IgD-negative memory B cell (primary cell): ENCODE results near the gene OXT. TPM values are rescaled to one million over a fixed set of nuclear protein-coding genes. Genes with fewer than 3 reads are reported as not detected.
"Not testable (repeated sequence)": the region's sequence is repeated elsewhere in the genome, so short reads cannot be mapped to it uniquely, and the experiment has no call there.

ENCODE experiments used
- H3K27ac Mint-ChIP-seq, 3 donors: one replicate each; pipeline ENCODE4 v1.8.0; 2020 to 2022; ENCODE audit warnings: mild to moderate bottlenecking in 3 of 3, mixed read lengths in 3 of 3, moderate library complexity in 1 of 3
- H3K27me3 Mint-ChIP-seq: one replicate; pipeline ENCODE4 v1.8.0; 2021; ENCODE audit warnings: mixed read lengths
- H3K36me3 Mint-ChIP-seq: one replicate; pipeline ENCODE4 v1.8.0; 2020; ENCODE audit warnings: mild to moderate bottlenecking, mixed read lengths
- H3K4me1 Mint-ChIP-seq, 3 donors: one replicate each; pipeline ENCODE4 v1.8.0; 2020 to 2022; ENCODE audit warnings: mixed read lengths in 3 of 3, mild to moderate bottlenecking in 1 of 3
- H3K4me3 Mint-ChIP-seq, 4 donors: one replicate each; pipeline ENCODE4 v1.8.0; 2020 to 2022; ENCODE audit warnings: mild to moderate bottlenecking in 4 of 4, mixed read lengths in 4 of 4, moderate library complexity in 3 of 4
- H3K9me3 Mint-ChIP-seq, 3 donors: one replicate each; pipeline ENCODE4 v1.8.0; 2020 to 2021; ENCODE audit warnings: mixed read lengths in 3 of 3, mild to moderate bottlenecking in 1 of 3
- polyA plus RNA-seq: library from polyadenylated mRNA; unstranded; fragments of 300-500 nt; fragmentation: Illumina TruSeq; gene quantifications from one replicate; pipeline ENCODE4 v1.2.3, GENCODE V29; 2021

Gene OXT
- polyA plus RNA-seq, 1 donor from 2014 or later: 0.59 TPM

DNA sequence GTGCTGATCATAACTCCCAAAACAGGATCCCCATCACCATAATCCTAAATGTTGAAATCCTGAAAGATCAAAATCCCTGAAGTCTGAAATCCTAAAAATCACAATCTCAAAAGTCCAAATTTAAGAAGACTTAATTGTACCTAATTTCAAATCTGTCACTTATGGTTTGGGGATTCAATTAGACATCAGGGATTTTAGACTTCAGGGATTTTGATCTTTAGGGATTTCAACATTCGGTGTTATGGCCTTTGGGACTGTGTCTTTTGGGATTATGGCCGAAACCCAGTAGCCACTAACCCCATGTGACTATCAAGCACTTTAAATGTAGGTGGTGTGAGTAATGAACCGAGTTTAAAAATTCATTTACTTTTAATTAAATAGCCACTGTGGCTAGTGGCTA is 34.8 kb downstream of the OXT start:
- Mint-ChIP-seq H3K27me3 (no peaks in the 10 kb centered on the region), H3K36me3 (peaks cover 4% of the 10 kb centered on the region), H3K4me3 (no peak overlapping the region), H3K4me1 (peaks cover 2 to 8% (median 5%) of the 10 kb centered on the region in 3 donors), H3K27ac (no peak overlapping the region), H3K9me3 (no peaks in the 10 kb centered on the region)

DNA sequence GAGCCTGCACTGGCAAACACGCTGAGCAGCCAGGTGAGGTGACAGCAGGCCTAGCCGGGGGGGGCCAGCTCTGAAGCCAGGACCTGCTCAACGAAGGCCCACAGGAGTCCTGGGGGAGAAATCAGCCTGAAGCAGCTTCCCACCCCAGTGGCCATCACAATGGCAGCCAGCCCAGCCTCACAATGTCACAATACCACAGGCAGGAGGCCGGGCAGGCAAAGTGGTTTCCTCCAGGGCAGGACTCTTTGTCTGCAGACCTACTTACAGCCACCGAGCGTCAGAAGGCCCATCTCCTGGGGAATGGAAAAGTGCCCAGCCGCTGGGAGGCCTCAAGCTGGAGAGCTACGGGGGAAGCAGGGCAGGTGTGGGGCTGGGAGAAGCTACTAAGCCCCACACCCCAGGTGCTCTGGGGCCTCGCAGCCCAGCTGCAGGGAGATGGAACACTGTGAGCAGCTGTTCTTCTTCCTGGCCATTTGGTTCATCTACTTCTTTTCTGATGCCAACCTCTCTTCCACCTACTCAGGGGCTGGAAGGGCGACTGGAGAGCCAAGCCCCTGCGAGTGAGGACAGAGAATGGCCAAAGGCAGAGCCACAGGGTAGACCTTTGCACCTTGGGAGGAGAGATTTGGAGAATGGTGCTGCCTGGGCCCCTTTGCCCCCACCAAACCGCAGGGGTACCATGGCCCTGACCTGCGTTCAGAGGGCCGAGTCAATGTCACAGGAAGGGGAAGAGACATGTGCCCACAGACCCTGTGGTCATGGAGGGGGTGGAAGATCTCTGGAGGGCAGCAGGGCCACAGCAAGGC is 35.4 kb downstream of the OXT start:
- Mint-ChIP-seq H3K4me3 (no peak overlapping the region), H3K27me3 (no peaks in the 10 kb centered on the region), H3K9me3 (no peaks in the 10 kb centered on the region)

DNA sequence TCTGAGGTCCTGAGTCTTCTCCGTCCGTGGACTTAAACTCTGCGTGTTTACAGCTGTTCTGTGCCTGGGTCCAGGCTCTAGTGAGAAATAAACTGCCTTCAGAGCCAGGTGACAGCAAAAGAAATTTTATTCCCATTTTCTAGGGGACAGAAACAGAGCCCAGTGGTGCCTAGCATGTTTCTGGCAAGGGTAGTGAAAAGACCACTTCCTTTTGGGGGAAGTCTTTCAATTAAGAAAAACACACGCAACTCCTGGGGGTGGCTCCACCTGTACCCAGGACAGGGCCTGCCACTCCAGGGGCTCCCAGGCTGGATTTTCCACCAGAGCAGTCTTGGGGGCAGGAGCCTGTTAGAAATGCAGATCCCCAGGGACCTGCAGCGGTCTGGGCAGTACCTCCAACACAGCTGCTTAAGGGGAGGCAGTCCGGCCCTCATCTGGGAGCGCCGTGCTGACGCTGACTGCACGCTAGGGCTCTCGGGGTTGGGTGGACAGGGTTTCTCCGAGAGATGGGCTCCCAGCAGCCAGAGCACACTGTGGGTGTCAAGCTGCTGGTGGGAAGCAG is 36.1 kb downstream of the OXT start:
- no peaks in the 10 kb centered on the region for H3K27me3 Mint-ChIP-seq
- no peaks in the 10 kb centered on the region for H3K9me3 Mint-ChIP-seq
- H3K4me3 Mint-ChIP-seq: no peak overlapping the region
- H3K4me1 Mint-ChIP-seq: peaks cover 2 to 5% (median 2%) of the 10 kb centered on the region in 3 donors
- H3K27ac Mint-ChIP-seq: no peak overlapping the region
- H3K36me3 Mint-ChIP-seq: peaks cover 9% of the 10 kb centered on the region

More for the DNA sequence above, 35.4 kb downstream of the OXT start:
- Mint-ChIP-seq H3K27ac (no peak overlapping the region), H3K36me3 (peaks cover 9% of the 10 kb centered on the region), H3K4me1 (peaks cover 2 to 6% (median 5%) of the 10 kb centered on the region in 3 donors)

GRCh38 chr20:3109350-3110302 is 38.2 kb downstream of the OXT start:
- Mint-ChIP-seq H3K9me3 (no peaks in the 10 kb centered on the region), H3K27ac (no peak overlapping the region), H3K27me3 (no peaks in the 10 kb centered on the region), H3K36me3 (peaks cover 15% of the 10 kb centered on the region), H3K4me1 (peaks cover 0 to 2% (median 0%) of the 10 kb centered on the region in 3 donors), H3K4me3 (no peak overlapping the region)

GRCh38 chr20:3111507-3111906 is 40.1 kb downstream of the OXT start:
- peaks cover 15% of the 10 kb centered on the region for H3K36me3 Mint-ChIP-seq
- no peaks in the 10 kb centered on the region for H3K27me3 Mint-ChIP-seq
- no peaks in the 10 kb centered on the region for H3K9me3 Mint-ChIP-seq
- H3K27ac Mint-ChIP-seq: no peak overlapping the region
- H3K4me3 Mint-ChIP-seq: no peak overlapping the region
- peaks cover 2 to 3% (median 2%) of the 10 kb centered on the region in 3 donors for H3K4me1 Mint-ChIP-seq

DNA sequence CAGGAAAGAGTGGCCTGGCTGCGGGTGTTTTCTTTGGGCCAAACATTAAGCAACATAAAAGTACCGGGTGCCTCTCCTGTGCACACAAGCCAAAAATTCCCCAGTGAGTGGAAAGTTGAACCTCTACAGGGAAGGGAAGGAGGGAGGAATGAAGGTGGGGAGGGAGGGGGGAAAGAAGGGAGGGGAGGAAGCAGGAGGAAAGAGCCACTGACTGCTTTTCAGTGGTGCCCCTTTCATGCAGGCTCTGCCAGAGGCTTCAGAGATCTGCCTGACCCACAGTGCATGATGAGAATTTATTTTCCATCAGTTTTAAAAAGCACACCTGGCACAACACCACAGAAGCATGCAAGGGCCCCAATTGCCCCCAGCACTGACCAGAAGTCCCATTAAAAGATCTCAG is 40.6 kb downstream of the OXT start:
- Mint-ChIP-seq H3K27me3 (no peaks in the 10 kb centered on the region), H3K36me3 (peaks cover 15% of the 10 kb centered on the region), H3K4me3 (no peak overlapping the region), H3K4me1 (peaks cover 2 to 3% (median 2%) of the 10 kb centered on the region in 3 donors), H3K9me3 (no peaks in the 10 kb centered on the region), H3K27ac (peak overlapping the region in 1 of 3 donors; percentile 62)

GRCh38 chr20:3115190-3116107 is 44.0 kb downstream of the OXT start:
- peak overlapping the region in 1 of 3 donors; percentile 67 for H3K27ac Mint-ChIP-seq

DNA sequence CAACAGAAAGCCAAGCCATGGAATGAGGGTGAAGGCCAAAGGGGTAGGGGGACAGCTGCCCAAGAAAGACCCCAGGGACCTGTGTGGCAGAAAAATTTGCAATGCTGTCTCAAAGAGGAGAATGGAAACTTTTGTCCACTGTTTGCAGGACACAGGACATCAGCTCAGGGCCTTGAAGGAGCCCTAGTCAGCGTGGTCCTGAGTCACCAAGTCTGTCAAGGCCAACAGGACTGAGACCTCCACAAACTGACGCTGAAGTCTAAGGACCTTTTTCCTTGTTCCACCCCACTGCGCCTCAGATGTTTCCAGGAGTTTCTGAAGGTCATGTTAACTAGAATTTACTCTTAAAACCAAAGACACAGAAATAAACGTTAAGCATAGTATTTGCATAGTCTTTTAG is 44.9 kb downstream of the OXT start:
- Mint-ChIP-seq H3K4me3 (no peak overlapping the region), H3K36me3 (peaks cover 12% of the 10 kb centered on the region), H3K9me3 (no peaks in the 10 kb centered on the region), H3K4me1 (peaks cover 2 to 7% (median 4%) of the 10 kb centered on the region in 3 donors), H3K27ac (no peak overlapping the region), H3K27me3 (no peaks in the 10 kb centered on the region)

More at GRCh38 chr20:3115190-3116107, 44.0 kb downstream of the OXT start:
- Mint-ChIP-seq H3K9me3 (no peaks in the 10 kb centered on the region), H3K36me3 (peaks cover 15% of the 10 kb centered on the region), H3K4me3 (no peak overlapping the region), H3K4me1 (peaks cover 2 to 4% (median 3%) of the 10 kb centered on the region in 3 donors), H3K27me3 (no peaks in the 10 kb centered on the region)

DNA sequence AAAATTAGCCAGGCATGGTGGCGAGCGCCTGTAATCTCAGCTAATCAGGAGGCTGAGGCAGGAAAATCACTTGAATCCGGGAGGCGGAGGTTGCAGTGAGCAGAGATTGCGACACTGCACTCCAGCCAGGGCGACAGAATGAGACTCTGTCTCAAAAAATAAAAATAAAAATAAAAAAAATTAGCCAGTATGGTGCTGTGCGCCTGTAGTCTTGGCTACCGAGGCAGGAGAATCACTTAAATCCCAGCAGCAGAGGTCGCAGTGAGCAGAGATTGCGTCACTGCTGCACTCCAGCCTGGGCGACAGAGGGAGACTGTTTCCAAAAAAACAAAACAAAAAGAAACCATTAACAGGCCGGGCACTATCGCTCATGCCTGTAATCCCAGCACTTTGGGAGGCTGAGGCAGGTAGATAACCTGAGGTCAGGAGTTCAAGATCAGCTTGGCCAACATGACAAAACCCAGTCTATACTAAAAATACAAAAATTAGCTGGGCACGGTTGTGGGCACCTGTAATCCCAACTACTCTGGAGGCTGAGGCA is 46.5 kb downstream of the OXT start:
- not testable (repeated sequence) for H3K27me3 Mint-ChIP-seq, H3K4me3 Mint-ChIP-seq, H3K4me1 Mint-ChIP-seq, H3K9me3 Mint-ChIP-seq
- H3K27ac Mint-ChIP-seq: peak overlapping the region in 1 of 3 donors; percentile 57
- H3K36me3 Mint-ChIP-seq: peaks cover 16% of the 10 kb centered on the region

- Mint-ChIP-seq H3K27ac (no peak overlapping the region), H3K36me3 (peaks cover 15% of the 10 kb centered on the region), H3K4me1 (peaks cover 5 to 8% (median 7%) of the 10 kb centered on the region in 3 donors), H3K4me3 (no peak overlapping the region), H3K9me3 (peaks cover 3 to 13% (median 5%) of the 10 kb centered on the region in 3 donors), H3K27me3 (no peaks in the 10 kb centered on the region)
Measured at GRCh38 chr20:3119044-3119443, 47.6 kb downstream of the OXT start.

- H3K36me3 Mint-ChIP-seq: peaks cover 13% of the 10 kb centered on the region
- no peaks in the 10 kb centered on the region for H3K27me3 Mint-ChIP-seq
- H3K27ac Mint-ChIP-seq: peak overlapping the region in 1 of 3 donors; percentile 80
- H3K9me3 Mint-ChIP-seq: peaks cover 3 to 13% (median 5%) of the 10 kb centered on the region in 3 donors
- H3K4me1 Mint-ChIP-seq: peaks cover 3 to 6% (median 4%) of the 10 kb centered on the region in 3 donors
- H3K4me3 Mint-ChIP-seq: no peak overlapping the region
Measured at GRCh38 chr20:3121271-3121911, 50.0 kb downstream of the OXT start.
